HL-60 (cell line): ENCODE results near the gene L3MBTL3.

Experiments
- DNase-seq, 2 experiments: peaks; one replicate each; pipeline ENCODE4 v3.0.0-alpha.2; 2010 to 2020; ENCODE audit warnings: low read depth in 1 of 2, low spot score in 1 of 2
- H3K27ac ChIP-seq: fragments of 250-450 bp; sonication (Bioruptor Pico); replicated peaks from 2 replicates; pipeline ENCODE4 v1.5.1; 2020; ENCODE audit warnings: mild to moderate bottlenecking, moderate library complexity
- H3K27me3 ChIP-seq: fragments of 250-450 bp; sonication (Bioruptor Pico); 2 replicates; pipeline ENCODE4 v1.5.1; 2021; ENCODE audit warnings: mild to moderate bottlenecking, moderate library complexity; ENCODE audit not compliant: insufficient read depth, poor library complexity, severe bottlenecking
- H3K4me3 ChIP-seq: replicated peaks from 2 replicates; pipeline ENCODE4 v1.5.1; 2011; ENCODE audit warnings: mild to moderate bottlenecking, control low read depth, low read length; ENCODE audit not compliant: insufficient read depth
- CTCF ChIP-seq: IDR thresholded peaks from one replicate; pipeline ENCODE4 v1.5.1; 2011; ENCODE audit warnings: low read length, control low read depth, inconsistent platforms; ENCODE audit not compliant: insufficient read depth
- GABPA ChIP-seq: IDR thresholded peaks from 2 replicates; pipeline ENCODE4 v1.6.1; 2012; ENCODE audit warnings: low read depth
- POLR2AphosphoS5 ChIP-seq: IDR thresholded peaks from 2 replicates; pipeline ENCODE4 v1.6.1; 2012; ENCODE audit warnings: low read depth
- REST ChIP-seq: IDR thresholded peaks from 2 replicates; pipeline ENCODE4 v1.6.1; 2012; ENCODE audit warnings: low read depth; ENCODE audit not compliant: insufficient replicate concordance
- SPI1 ChIP-seq: IDR thresholded peaks from 2 replicates; pipeline ENCODE4 v1.6.1; 2012; ENCODE audit warnings: low read depth, mild to moderate bottlenecking, borderline replicate concordance

L3MBTL3 gene

GRCh38 chr6:129989396-129989795 lies 29.0 kb upstream of the L3MBTL3 start:
- Histone ChIP-seq H3K4me3 (no peak overlapping the region), H3K27me3 (no peaks in the 10 kb centered on the region), H3K27ac (no peak overlapping the region)
- no peak for DNase-seq
- TF ChIP-seq CTCF (no peak), SPI1 (no peak), GABPA (no peak), REST (no peak), POLR2AphosphoS5 (no peak)

GRCh38 chr6:129992881-129993280 lies 25.5 kb upstream of the L3MBTL3 start:
- H3K4me3 ChIP-seq, result no peak overlapping the region
- no peak overlapping the region for H3K27ac ChIP-seq
- no peak for DNase-seq
- no peaks in the 10 kb centered on the region for H3K27me3 ChIP-seq
- no peak for TF ChIP-seq CTCF
- TF ChIP-seq GABPA, result no peak
- no peak for TF ChIP-seq SPI1
- no peak for TF ChIP-seq POLR2AphosphoS5
- no peak for TF ChIP-seq REST

GRCh38 chr6:129994410-129994809 lies 24.0 kb upstream of the L3MBTL3 start:
- TF ChIP-seq SPI1 (no peak), POLR2AphosphoS5 (no peak), GABPA (no peak)
- no peaks in the 10 kb centered on the region for H3K27me3 ChIP-seq
- H3K4me3 ChIP-seq, result no peak overlapping the region
- no peak overlapping the region for H3K27ac ChIP-seq
- no peak for DNase-seq

- H3K4me3 ChIP-seq, result no peak overlapping the region
- no peaks in the 10 kb centered on the region for H3K27me3 ChIP-seq
- no peak for TF ChIP-seq GABPA
- TF ChIP-seq CTCF, result no peak
- TF ChIP-seq SPI1, result no peak
- no peak for TF ChIP-seq REST
- TF ChIP-seq POLR2AphosphoS5, result no peak
- DNase-seq, result no peak
- H3K27ac ChIP-seq, result no peak overlapping the region
These were observed 22.0 kb upstream of the L3MBTL3 start for GRCh38 chr6:129996387-129996786.
